Hepatocyte (in vitro differentiated cells): Measurements from ENCODE around the gene TARS1.

Experiments
- CTCF ChIP-seq: fragments of 200-600 bp; sonication (generic); IDR thresholded peaks from 2 replicates; pipeline ENCODE4 v1.5.1; 2016; ENCODE audit warnings: antibody characterized with exemption, mild to moderate bottlenecking; ENCODE audit not compliant: poor library complexity
- EZH2 ChIP-seq: fragments of 200-600 bp; sonication (generic); IDR thresholded peaks from 2 replicates; pipeline ENCODE4 v1.6.1; 2016; ENCODE audit warnings: antibody characterized with exemption, mild to moderate bottlenecking, borderline replicate concordance
- EZH2phosphoT487 ChIP-seq: fragments of 200-600 bp; sonication (generic); IDR thresholded peaks from one replicate; pipeline ENCODE4 v1.6.1; 2018; ENCODE audit warnings: antibody characterized with exemption, mild to moderate bottlenecking, low read depth, moderate library complexity; ENCODE audit not compliant: unreplicated experiment, severe bottlenecking

GRCh38 chr5:33445798-33446197 lies 5.0 kb downstream of the TARS1 start:
- no peak for TF ChIP-seq EZH2
- TF ChIP-seq CTCF, result no peak
- TF ChIP-seq EZH2phosphoT487, result no peak
